CD14-positive monocyte (primary cell): ENCODE measurements around the gene MYO3B. TPM values are rescaled to one million over a fixed set of nuclear protein-coding genes. Genes with fewer than 3 reads are reported as not detected.

Experiments
- DNase-seq, 3 donors: peaks; one replicate each; pipeline ENCODE4 v3.0.0-alpha.2; 2011 to 2022
- H2AFZ ChIP-seq: 2 replicates; pipeline ENCODE4 v1.6.0; 2012; ENCODE audit warnings: mild to moderate bottlenecking, low read depth, low read length, inconsistent platforms; ENCODE audit not compliant: insufficient read depth, poor library complexity, severe bottlenecking
- H3K27ac ChIP-seq, 2 donors: 1 replicate in 1 of 2; 2 replicates in 1 of 2; pipeline ENCODE4 v1.5.1; 2012 to 2013; ENCODE audit warnings: low read length in 2 of 2, control low read depth in 1 of 2, inconsistent platforms in 1 of 2, low read depth in 1 of 2, mild to moderate bottlenecking in 1 of 2
- H3K27me3 ChIP-seq, 2 donors: one replicate each; pipeline versions ENCODE4 v1.6.0 to v1.6.1; 2011 to 2013; ENCODE audit warnings: low read length in 2 of 2; ENCODE audit not compliant: control insufficient read depth in 2 of 2, insufficient read depth in 2 of 2
- H3K36me3 ChIP-seq, 2 donors: replicated peaks in 1 of 2; 1 replicate in 1 of 2; 2 replicates in 1 of 2; pipeline versions ENCODE4 v1.5.1 to v1.6.1; 2012 to 2013; ENCODE audit warnings: low read length in 2 of 2, control low read depth in 1 of 2, inconsistent platforms in 1 of 2, mild to moderate bottlenecking in 1 of 2; ENCODE audit not compliant: insufficient read depth in 2 of 2, control insufficient read depth in 1 of 2
- H3K4me1 ChIP-seq, 2 donors: 1 replicate in 1 of 2; 2 replicates in 1 of 2; pipeline versions ENCODE4 v1.5.1 to v1.6.1; 2012 to 2013; ENCODE audit warnings: low read length in 2 of 2, control low read depth in 1 of 2, inconsistent platforms in 1 of 2, mild to moderate bottlenecking in 1 of 2, moderate library complexity in 1 of 2; ENCODE audit not compliant: insufficient read depth in 2 of 2, control insufficient read depth in 1 of 2
- H3K4me2 ChIP-seq: replicated peaks from 2 replicates; pipeline ENCODE3; 2012; ENCODE audit warnings: low read length, moderate library complexity, mild to moderate bottlenecking; ENCODE audit not compliant: poor library complexity, severe bottlenecking; ENCODE audit errors: extremely low read depth
- H3K4me3 ChIP-seq, 3 experiments: fragments of 200-600 bp in 1 of 3; sonication (generic) in 1 of 3; replicated peaks in 1 of 3; 1 replicate in 2 of 3; 2 replicates in 1 of 3; pipeline ENCODE4 v1.5.1; 2011 to 2013; ENCODE audit warnings: low read length in 3 of 3, mild to moderate bottlenecking in 3 of 3, control low read depth in 2 of 3, low read depth in 2 of 3, inconsistent platforms in 1 of 3, moderate library complexity in 1 of 3
- H3K79me2 ChIP-seq: 2 replicates; pipeline ENCODE4 v1.6.0; 2012; ENCODE audit warnings: mild to moderate bottlenecking, control low read depth, inconsistent platforms, low read length, moderate library complexity; ENCODE audit not compliant: insufficient read depth
- H3K9ac ChIP-seq: 2 replicates; pipeline ENCODE4 v1.6.0; 2017; ENCODE audit warnings: low read length, mild to moderate bottlenecking; ENCODE audit not compliant: insufficient read depth, poor library complexity, severe bottlenecking
- H3K9me3 ChIP-seq, 2 donors: replicated peaks in 1 of 2; 1 replicate in 1 of 2; 2 replicates in 1 of 2; pipeline versions ENCODE4 v1.5.1 to v1.6.1; 2012 to 2013; ENCODE audit warnings: low read length in 2 of 2, control low read depth in 1 of 2; ENCODE audit not compliant: control insufficient read depth in 1 of 2, insufficient read depth in 1 of 2
- H4K20me1 ChIP-seq: 2 replicates; pipeline ENCODE4 v1.6.0; 2012; ENCODE audit warnings: mild to moderate bottlenecking, low read length, control low read depth, moderate library complexity; ENCODE audit not compliant: insufficient read depth
- H3K27ac Mint-ChIP-seq, 7 donors: one replicate each; pipeline ENCODE4 v1.8.0; 2020; ENCODE audit warnings: mild to moderate bottlenecking in 7 of 7, mixed read lengths in 7 of 7, moderate library complexity in 6 of 7, inconsistent platforms in 2 of 7
- H3K27me3 Mint-ChIP-seq, 3 donors: one replicate each; pipeline ENCODE4 v1.8.0; 2021 to 2022; ENCODE audit warnings: low read depth in 3 of 3, mild to moderate bottlenecking in 3 of 3, mixed read lengths in 3 of 3, moderate library complexity in 3 of 3, inconsistent platforms in 1 of 3
- H3K36me3 Mint-ChIP-seq, 2 donors: one replicate each; pipeline ENCODE4 v1.8.0; 2020; ENCODE audit warnings: mixed read lengths in 2 of 2, inconsistent platforms in 1 of 2, mild to moderate bottlenecking in 1 of 2
- H3K4me1 Mint-ChIP-seq: one replicate; pipeline ENCODE4 v1.8.0; 2020; ENCODE audit warnings: mild to moderate bottlenecking, mixed read lengths
- H3K4me3 Mint-ChIP-seq, 2 donors: one replicate each; pipeline ENCODE4 v1.8.0; 2020; ENCODE audit warnings: mild to moderate bottlenecking in 2 of 2, mixed read lengths in 2 of 2, moderate library complexity in 1 of 2
- H3K9me3 Mint-ChIP-seq, 7 donors: one replicate each; pipeline ENCODE4 v1.8.0; 2020 to 2022; ENCODE audit warnings: mixed read lengths in 7 of 7, mild to moderate bottlenecking in 6 of 7, moderate library complexity in 6 of 7, inconsistent platforms in 2 of 7
- CTCF ChIP-seq: fragments of 200-600 bp; IDR thresholded peaks from one replicate; pipeline ENCODE4 v1.8.0; 2022; ENCODE audit warnings: antibody characterized with exemption, mild to moderate bottlenecking
- WGBS: methylation state at CpG from one replicate; pipeline ENCODE4 v1.1.5; 2013; ENCODE audit warnings: missing lambda C conversion rate; ENCODE audit not compliant: insufficient coverage; 5-methylcytosine and 5-hydroxymethylcytosine counted together
- intact Hi-C, 2 donors: fragments of 100-400 bp; cut with micrococcal nuclease; formaldehyde crosslinking; loops; one replicate each; pipeline versions ENCODE4 v1.15.0 to v1.15.1; 2023
- polyA plus RNA-seq, 3 donors: library from polyadenylated mRNA; depleted of rRNA in 1 of 3; unstranded in 2 of 3; stranded (reverse) in 1 of 3; fragments of 300-500 nt in 2 of 3; fragments of >200 nt in 1 of 3; fragmentation: Illumina TruSeq in 2 of 3; gene quantifications; 1 replicate in 2 of 3; 2 replicates in 1 of 3; pipeline ENCODE4 v1.2.3, GENCODE V29; 2012 to 2021

The MYO3B gene
- polyA plus RNA-seq, 3 donors = not detected

- Mint-ChIP-seq H3K36me3 (no peaks in the 10 kb centered on the region), H3K27me3 (peaks cover 0 to 5% (median 0%) of the 10 kb centered on the region in 3 donors), H3K4me3 (no peak overlapping the region), H3K27ac (no peak overlapping the region), H3K4me1 (no peaks in the 10 kb centered on the region), H3K9me3 (peaks cover 0 to 2% (median 0%) of the 10 kb centered on the region in 7 donors)
- Histone ChIP-seq H3K36me3 (no peaks in the 10 kb centered on the region), H3K9ac (no peak overlapping the region), H3K9me3 (no peaks in the 10 kb centered on the region), H3K4me2 (no peak overlapping the region), H3K27ac (no peak overlapping the region), H3K79me2 (no peaks in the 10 kb centered on the region), H3K27me3 (peaks cover 0 to 2% of the 10 kb centered on the region in 2 donors), H4K20me1 (no peaks in the 10 kb centered on the region), H2AFZ (no peak overlapping the region), H3K4me3 (no peak overlapping the region), H3K4me1 (no peaks in the 10 kb centered on the region)
- intact Hi-C loops = no loop called here
- no peak for TF ChIP-seq CTCF
- DNase-seq = no peak
- no CpG with 5 or more reads among the region's 1 CpG for WGBS
Measured at GRCh38 chr2:170300993-170301392, 123.0 kb downstream of the MYO3B start.

DNA sequence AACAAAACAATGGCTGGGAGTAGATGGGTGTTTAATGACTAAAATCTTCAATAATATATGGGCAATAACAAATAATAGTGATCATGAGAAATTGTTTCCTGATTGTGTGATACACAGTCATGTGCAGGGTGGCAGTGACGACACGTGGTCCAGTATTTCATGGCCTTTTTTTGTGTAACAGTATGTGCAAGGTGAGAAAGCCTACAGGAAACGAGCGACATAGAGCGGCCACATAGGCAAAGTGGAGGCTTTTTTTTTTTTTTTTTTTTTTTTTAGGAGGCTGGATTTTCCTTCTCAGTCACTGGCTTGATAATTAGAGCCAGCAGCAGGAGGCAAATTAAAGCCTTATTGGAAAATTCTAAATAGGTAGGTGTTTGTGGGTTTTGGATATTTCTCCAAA, 123.7 kb downstream of the MYO3B start:
- no peak overlapping the region for H3K4me3 ChIP-seq
- H3K27ac ChIP-seq = no peak overlapping the region
- H3K27me3 ChIP-seq = peaks cover 0 to 2% of the 10 kb centered on the region in 2 donors
- H3K9me3 ChIP-seq = no peaks in the 10 kb centered on the region
- Mint-ChIP-seq H3K36me3 (no peaks in the 10 kb centered on the region), H3K9me3 (peaks cover 0 to 1% (median 0%) of the 10 kb centered on the region in 7 donors), H3K4me1 (no peaks in the 10 kb centered on the region), H3K27ac (no peak overlapping the region), H3K27me3 (peaks cover 0 to 5% (median 0%) of the 10 kb centered on the region in 3 donors), H3K4me3 (no peak overlapping the region)
- H3K9ac ChIP-seq = no peak overlapping the region
- H3K79me2 ChIP-seq = no peaks in the 10 kb centered on the region
- intact Hi-C loops = no loop called here
- H3K36me3 ChIP-seq = no peaks in the 10 kb centered on the region
- 87% methylated on average over 4 of the region's 5 CpGs for WGBS
- DNase-seq = no peak
- no peak overlapping the region for H2AFZ ChIP-seq
- no peaks in the 10 kb centered on the region for H4K20me1 ChIP-seq
- TF ChIP-seq CTCF = no peak
- H3K4me1 ChIP-seq = no peaks in the 10 kb centered on the region
- no peak overlapping the region for H3K4me2 ChIP-seq
